GM18868 (cell line): Measurements from ENCODE around the gene RIC8B.

Experiments
- ATAC-seq: cut with Tn5 transposase; IDR thresholded peaks from one replicate; pipeline ENCODE4 v1.9.1; 2021; ENCODE audit warnings: mild to moderate bottlenecking, moderate library complexity; ENCODE audit not compliant: unreplicated experiment

The RIC8B gene

GRCh38 chr12:106934277-106934676 is 159.8 kb downstream of the RIC8B start:
- no peak for ATAC-seq
